Measurements from ENCODE around the gene CUEDC1.

Gene CUEDC1

DNA sequence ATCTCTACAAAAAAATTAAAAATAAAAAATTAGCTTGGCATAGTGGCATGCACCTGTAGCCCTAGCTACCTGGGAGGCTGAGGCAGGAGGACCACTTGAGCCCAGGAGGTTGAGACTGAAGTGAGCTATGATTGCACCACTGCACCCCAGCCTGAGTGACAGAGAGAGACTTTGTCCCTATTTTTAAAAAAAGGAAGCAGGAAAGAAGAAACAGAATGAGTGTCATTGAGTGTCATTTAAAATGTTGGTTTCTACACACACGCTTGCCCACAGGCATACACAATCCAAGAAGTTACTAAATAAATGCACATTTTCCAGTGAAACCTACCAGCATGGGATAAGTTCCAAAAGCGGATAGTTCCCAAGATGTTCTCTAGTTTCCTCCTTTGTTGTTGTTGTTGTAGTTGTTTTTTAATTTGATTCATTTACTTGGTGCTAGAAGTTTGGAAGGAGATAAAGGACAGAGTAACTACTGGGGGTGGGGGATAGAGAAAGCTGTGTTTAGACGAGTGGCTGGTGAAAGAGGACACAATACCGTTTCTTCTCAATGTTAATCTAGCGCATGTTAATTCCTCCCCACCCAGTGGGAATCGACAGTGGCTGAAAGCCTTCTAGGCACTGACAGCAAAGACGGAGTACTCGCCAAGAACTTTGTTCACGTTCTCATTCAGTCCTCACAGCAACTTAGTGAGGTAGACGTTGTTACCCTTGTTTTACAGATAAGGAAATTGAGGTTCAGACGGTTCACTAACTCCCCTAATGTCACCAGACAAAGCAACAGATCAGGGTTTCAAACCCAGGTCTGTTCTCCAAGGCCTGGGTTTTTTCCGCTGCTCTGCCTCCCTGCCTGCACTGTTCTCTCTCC is 122.7 kb downstream of the CUEDC1 start:
- DNase-seq (ENCODE audit: low spot score) = no peak

GRCh38 chr17:57830880-57831279 is 124.3 kb downstream of the CUEDC1 start:
- DNase-seq (ENCODE audit: low spot score) = no peak

GRCh38 chr17:57823469-57824401 is 131.5 kb downstream of the CUEDC1 start:
- no peak for DNase-seq (ENCODE audit: low spot score)

DNA sequence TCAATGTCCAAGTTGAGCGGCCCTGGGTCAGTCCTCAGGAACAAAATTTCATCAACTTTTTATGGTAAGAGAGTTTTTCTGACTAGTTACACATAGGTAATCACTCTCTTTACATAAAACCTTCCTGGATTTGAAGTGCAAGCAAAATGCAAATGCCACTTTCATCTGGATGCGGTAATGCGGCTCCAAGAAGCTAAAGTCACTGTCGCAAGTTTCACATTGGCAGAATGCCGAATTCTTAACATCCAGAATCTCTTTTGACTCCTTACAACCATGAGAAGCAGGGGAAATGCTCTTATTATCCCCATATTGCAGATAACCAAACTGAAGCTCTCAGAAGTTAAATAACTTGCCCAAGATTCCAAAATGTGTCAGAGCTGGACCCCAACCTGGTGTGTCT is 135.3 kb downstream of the CUEDC1 start:
- DNase-seq (ENCODE audit: low spot score) = no peak

GRCh38 chr17:57819285-57819684 is 135.9 kb downstream of the CUEDC1 start:
- no peak for DNase-seq (ENCODE audit: low spot score)

DNA sequence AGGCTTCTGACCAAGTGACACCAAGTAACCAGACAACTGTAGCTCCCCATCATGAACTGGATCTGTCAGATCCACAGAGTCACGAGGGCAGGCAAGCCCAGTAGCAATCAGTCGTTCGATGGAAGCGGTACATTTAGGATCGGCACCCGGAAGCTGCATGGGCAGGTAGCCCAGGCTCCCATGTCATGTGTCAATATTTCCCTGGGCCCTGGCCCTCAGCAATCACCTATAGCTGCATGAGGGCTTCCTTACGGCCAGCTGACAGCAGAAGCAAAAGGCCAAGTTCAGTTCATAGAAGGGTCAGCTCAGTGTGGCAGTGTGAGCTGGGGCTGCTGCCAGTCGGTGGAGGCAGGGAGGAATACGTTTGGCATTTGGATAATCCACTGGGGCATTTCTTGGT is 137.1 kb downstream of the CUEDC1 start:
- no peak for DNase-seq (ENCODE audit: low spot score)

GRCh38 chr17:57817299-57817698 is 137.9 kb downstream of the CUEDC1 start:
- no peak for DNase-seq (ENCODE audit: low spot score)

DNA sequence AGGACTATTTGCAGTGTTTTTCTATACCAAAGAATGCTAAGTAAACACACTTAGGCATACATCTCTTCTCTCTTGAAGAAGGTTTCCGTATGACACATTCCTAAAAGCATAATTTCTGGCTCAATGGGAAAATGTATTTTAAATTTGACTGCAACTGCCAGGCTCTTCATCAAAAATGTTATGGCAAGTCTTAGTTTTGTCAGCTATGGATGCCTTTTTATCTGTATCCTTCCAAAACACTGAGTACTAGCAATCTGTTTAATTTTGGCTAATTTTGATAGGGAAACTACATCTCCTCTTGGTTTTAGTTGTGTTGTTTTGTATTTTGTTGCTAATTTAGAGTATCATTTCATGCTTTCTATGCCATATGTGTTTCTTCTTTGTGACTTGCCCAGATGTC is 140.8 kb downstream of the CUEDC1 start:
- no peak for DNase-seq (ENCODE audit: low spot score)

DNA sequence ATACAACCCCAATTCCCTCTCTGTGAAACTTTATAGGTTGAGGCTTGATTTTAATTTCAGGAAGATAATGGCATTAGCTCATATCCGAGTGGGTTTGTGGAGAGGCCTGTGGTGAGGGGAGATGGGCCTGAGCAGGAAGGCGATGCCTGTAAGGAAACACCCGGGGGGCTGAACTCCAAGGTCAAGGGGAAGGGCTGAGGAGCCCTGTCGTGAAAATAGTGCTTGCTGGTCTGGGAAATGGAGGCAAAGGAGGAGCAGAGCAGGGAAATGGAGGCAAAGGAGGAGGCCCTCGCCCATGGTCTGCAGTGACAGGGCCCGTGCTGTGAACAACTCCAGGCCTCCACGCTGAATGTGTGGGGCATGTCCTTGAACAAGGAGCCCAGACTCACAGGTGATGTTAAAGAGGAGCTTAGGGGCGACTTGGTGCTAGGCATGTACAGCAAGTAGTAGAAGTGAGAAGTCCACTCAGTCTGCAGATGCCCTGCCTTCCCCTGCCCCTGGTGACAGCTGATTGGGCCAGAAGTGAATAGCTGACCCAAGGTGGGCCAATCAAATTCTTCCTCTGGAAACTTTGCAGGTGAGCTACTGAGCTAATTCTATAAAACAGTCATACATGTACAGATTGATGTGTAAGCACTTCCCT is 143.5 kb downstream of the CUEDC1 start:
- DNase-seq (ENCODE audit: low spot score) = no peak

All from HuH-7.5 (cell line).